ENCODE results near the gene SMIM24. TPM values are rescaled to one million over a fixed set of nuclear protein-coding genes. Genes with fewer than 3 reads are reported as not detected.

Gene SMIM24
- total RNA-seq, 1 experiment from 2014 or later: 0.36 TPM

DNA sequence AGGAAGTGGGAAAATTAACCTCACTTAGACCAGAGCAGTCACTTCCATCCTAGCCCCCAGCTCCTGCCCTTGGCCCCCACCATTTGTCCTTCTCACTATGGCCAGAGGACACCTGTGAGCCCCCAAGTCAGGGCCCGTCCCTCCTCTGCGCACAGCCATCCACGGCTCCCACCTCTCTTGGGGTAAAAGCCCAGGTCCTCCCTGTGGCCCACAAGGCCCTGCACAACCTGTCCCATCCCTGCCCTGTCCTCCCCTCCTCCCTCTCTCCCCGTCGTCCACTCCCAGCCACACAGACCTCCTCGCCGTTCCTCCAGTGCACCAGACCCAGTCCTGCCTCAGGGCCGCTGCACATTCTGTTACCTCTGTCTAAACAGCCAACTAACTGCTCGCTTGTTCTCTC is 53.9 kb downstream of the SMIM24 start:
- ChIA-PET POLR2A (ENCODE audit: unreplicated experiment) (no interaction called here), CTCF (interaction anchor here (0.7 kb wide), 1 partner anchor 544 kb away, joined by 8 read pairs; the partner anchor contains the start of gene DAPK3)
- Histone ChIP-seq H3K4me2 (ENCODE audit: low read length) (no peak overlapping the region), H3K27me3 (ENCODE audit: low read length) (no peaks in the 10 kb centered on the region), H3K9me3 (ENCODE audit: low read length) (no peaks in the 10 kb centered on the region), H2AFZ (ENCODE audit: low read length) (no peak overlapping the region), H3K4me1 (ENCODE audit: insufficient read depth, low read length) (no peaks in the 10 kb centered on the region), H3K79me2 (ENCODE audit: low read length) (no peaks in the 10 kb centered on the region), H4K20me1 (ENCODE audit: low read length) (no peaks in the 10 kb centered on the region), H3K4me3 (ENCODE audit: low read length) (no peak overlapping the region), H3K9ac (ENCODE audit: low read length) (no peak overlapping the region), H3F3A (ENCODE audit: low read length, unreplicated experiment) (no peaks in the 10 kb centered on the region), H3K27ac (ENCODE audit: low read length) (no peak overlapping the region), H3K9me2 (replicated peaks; ENCODE audit: low read length) (no peaks in the 10 kb centered on the region), H3K36me3 (ENCODE audit: low read depth, low read length) (no peaks in the 10 kb centered on the region)
- intact Hi-C loops (cut with micrococcal nuclease): no loop called here
- TF ChIP-seq EZH2 (IDR thresholded peaks at IDR 0.05; ENCODE audit: low read length, unreplicated experiment): no peak
- TF ChIP-seq EZH2phosphoT487 (IDR thresholded peaks at IDR 0.05; ENCODE audit: borderline replicate concordance, low read length): no peak
- TF ChIP-seq, protein P1, sequence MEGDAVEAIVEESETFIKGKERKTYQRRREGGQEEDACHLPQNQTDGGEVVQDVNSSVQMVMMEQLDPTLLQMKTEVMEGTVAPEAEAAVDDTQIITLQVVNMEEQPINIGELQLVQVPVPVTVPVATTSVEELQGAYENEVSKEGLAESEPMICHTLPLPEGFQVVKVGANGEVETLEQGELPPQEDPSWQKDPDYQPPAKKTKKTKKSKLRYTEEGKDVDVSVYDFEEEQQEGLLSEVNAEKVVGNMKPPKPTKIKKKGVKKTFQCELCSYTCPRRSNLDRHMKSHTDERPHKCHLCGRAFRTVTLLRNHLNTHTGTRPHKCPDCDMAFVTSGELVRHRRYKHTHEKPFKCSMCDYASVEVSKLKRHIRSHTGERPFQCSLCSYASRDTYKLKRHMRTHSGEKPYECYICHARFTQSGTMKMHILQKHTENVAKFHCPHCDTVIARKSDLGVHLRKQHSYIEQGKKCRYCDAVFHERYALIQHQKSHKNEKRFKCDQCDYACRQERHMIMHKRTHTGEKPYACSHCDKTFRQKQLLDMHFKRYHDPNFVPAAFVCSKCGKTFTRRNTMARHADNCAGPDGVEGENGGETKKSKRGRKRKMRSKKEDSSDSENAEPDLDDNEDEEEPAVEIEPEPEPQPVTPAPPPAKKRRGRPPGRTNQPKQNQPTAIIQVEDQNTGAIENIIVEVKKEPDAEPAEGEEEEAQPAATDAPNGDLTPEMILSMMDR (conservative IDR thresholded peaks at IDR 0.05; ENCODE audit: low read depth, low read length): no peak
- DNase-seq (no peak), ATAC-seq (no peak)
- no TSS peak for BruUV-seq (replicated peaks)

Other genes starting within 250 kb of the SMIM24 start
- gene NFIC, start 113.9 kb downstream of the SMIM24 start, total RNA-seq (2014; rRNA removed): 31.7 and 49.6 TPM in 2 replicates
- gene SMIM44, start 2.9 kb upstream of the SMIM24 start, total RNA-seq (2014; rRNA removed): not detected in 2 replicates
- gene DOHH, start 20.1 kb upstream of the SMIM24 start, total RNA-seq (2014; rRNA removed): 51.4 and 58.3 TPM in 2 replicates
- 53.6 and 77.9 TPM in 2 replicates for gene FZR1, start 25.8 kb upstream of the SMIM24 start, total RNA-seq (2014; rRNA removed)
- gene TEKTIP1, start 58.6 kb upstream of the SMIM24 start, total RNA-seq (2014; rRNA removed): not detected in 2 replicates
- 121 and 165 TPM in 2 replicates for gene MFSD12, start 77.1 kb upstream of the SMIM24 start, total RNA-seq (2014; rRNA removed)
- 146 and 210 TPM in 2 replicates for gene HMG20B, start 92.4 kb upstream of the SMIM24 start, total RNA-seq (2014; rRNA removed)
- 0.18 TPM in 1 of 2 replicates, not detected in the other for gene GIPC3, start 105.0 kb upstream of the SMIM24 start, total RNA-seq (2014; rRNA removed)
- 0.77 and 1.0 TPM in 2 replicates for gene TBXA2R, start 126.3 kb upstream of the SMIM24 start, total RNA-seq (2014; rRNA removed)
- 47.8 and 51.3 TPM in 2 replicates for gene CACTIN, start 146.3 kb upstream of the SMIM24 start, total RNA-seq (2014; rRNA removed)
- gene PIP5K1C, start 219.9 kb upstream of the SMIM24 start, total RNA-seq (2014; rRNA removed): 16.1 and 21.2 TPM in 2 replicates
- 11.7 and 14.3 TPM in 2 replicates for gene TJP3, start 227.9 kb upstream of the SMIM24 start, total RNA-seq (2014; rRNA removed)

Data from PC-3 (cell line).